Activated naive CD8-positive, alpha-beta T cell treated with anti-CD3 and anti-CD28 coated beads for 36 hours (primary cell): ENCODE data around the gene AIFM2. TPM values are rescaled to one million over a fixed set of nuclear protein-coding genes. Genes with fewer than 3 reads are reported as not detected.
"Not testable (repeated sequence)": the region's sequence is repeated elsewhere in the genome, so short reads cannot be mapped to it uniquely, and the experiment has no call there.

ENCODE experiments used
- DNase-seq: peaks from one replicate; pipeline ENCODE4 v3.0.0; 2021
- H3K27ac Mint-ChIP-seq: one replicate; pipeline ENCODE4 v1.8.0; 2022; ENCODE audit warnings: mild to moderate bottlenecking, moderate library complexity, mixed read lengths
- H3K27me3 Mint-ChIP-seq: one replicate; pipeline ENCODE4 v1.8.0; 2022; ENCODE audit warnings: mild to moderate bottlenecking, mixed read lengths
- H3K36me3 Mint-ChIP-seq: one replicate; pipeline ENCODE4 v1.8.0; 2021; ENCODE audit warnings: mild to moderate bottlenecking, mixed read lengths
- H3K4me1 Mint-ChIP-seq: one replicate; pipeline ENCODE4 v1.8.0; 2021; ENCODE audit warnings: mixed read lengths
- H3K4me3 Mint-ChIP-seq: one replicate; pipeline ENCODE4 v1.8.0; 2022; ENCODE audit warnings: mild to moderate bottlenecking, moderate library complexity, mixed read lengths
- H3K9me3 Mint-ChIP-seq: one replicate; pipeline ENCODE4 v1.8.0; 2022; ENCODE audit warnings: mixed read lengths
- total RNA-seq, 2 experiments: library from RNA; stranded (reverse); gene quantifications; one replicate each; pipeline ENCODE4 v1.2.3, GENCODE V29; 2021

The AIFM2 gene
- total RNA-seq, 2 experiments from 2014 or later = 9.6 to 10.4 TPM

DNA sequence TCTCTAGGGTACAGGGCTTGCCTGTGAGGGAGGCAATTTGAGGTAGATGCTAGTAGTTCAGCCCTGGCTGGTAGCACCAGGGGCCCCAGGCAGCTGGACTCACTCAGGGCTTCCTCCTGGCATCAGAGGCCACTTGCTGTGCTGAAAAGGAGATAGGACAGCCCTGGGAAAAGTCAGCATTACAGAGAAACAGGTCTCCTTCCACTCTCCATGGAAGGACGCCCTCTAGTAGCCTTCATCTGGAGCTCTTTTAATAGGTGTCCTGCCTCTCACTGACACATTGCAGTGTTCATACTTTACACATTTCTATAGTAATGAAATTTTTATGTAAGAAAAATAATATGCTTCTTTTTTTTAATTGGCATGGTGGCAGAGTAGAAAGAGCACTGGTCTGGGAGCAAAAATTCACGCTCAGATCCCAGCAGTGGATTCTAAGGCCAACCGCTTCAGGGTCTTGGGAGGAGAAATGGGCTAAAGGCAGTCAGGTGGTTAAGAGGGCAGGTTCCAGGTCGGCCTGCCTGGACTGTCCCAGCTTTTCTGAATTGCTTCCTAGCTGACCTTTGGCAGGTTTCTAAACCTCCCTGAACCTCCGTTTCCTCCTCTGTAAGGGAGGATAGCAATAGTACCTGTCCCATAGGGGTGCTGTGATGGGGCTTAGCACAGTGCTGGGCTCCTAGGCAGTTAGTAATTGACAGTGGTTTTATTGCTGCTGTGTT is 35.8 kb downstream of the AIFM2 start:
- Mint-ChIP-seq H3K4me3 (no peak overlapping the region), H3K4me1 (peaks cover 43% of the 10 kb centered on the region), H3K9me3 (no peaks in the 10 kb centered on the region), H3K27me3 (no peaks in the 10 kb centered on the region), H3K36me3 (peaks cover 13% of the 10 kb centered on the region), H3K27ac (no peak overlapping the region)
- no peak for DNase-seq

DNA sequence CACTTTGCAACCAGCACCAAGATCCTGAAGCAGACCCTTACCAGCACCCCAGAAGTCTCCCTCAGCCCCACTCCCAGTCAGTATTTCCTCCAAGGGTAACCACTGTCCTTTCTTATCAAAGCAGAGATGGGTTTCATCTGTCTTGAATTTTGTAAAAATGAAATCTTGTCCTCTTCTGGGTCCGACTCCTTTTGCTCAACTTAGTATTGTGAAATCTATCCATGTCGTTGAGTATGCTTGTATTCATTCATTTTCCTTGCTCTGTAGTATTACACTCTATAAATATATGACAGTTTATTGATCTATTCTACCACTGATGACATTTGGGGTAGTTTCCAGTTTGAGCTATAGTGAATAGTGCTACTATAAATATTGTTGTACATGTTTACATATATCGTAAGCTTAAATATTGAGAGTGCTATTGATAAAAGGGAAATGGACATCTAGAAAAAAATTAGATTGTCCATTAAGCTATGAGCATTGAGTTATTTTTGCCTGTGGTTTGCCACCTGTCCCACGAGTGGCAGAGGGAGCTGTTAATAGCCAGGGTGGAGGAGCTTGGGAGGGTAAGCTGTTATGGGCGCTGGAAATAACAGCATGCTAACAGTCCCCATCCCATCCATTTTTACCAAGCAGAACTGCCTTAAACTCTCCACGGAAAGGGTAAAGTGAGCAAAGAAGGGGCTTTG is 36.5 kb downstream of the AIFM2 start:
- Mint-ChIP-seq H3K27me3 (no peaks in the 10 kb centered on the region), H3K9me3 (no peaks in the 10 kb centered on the region), H3K4me1 (peaks cover 47% of the 10 kb centered on the region), H3K27ac (no peak overlapping the region), H3K4me3 (no peak overlapping the region), H3K36me3 (peaks cover 8% of the 10 kb centered on the region)
- DNase-seq = no peak

DNA sequence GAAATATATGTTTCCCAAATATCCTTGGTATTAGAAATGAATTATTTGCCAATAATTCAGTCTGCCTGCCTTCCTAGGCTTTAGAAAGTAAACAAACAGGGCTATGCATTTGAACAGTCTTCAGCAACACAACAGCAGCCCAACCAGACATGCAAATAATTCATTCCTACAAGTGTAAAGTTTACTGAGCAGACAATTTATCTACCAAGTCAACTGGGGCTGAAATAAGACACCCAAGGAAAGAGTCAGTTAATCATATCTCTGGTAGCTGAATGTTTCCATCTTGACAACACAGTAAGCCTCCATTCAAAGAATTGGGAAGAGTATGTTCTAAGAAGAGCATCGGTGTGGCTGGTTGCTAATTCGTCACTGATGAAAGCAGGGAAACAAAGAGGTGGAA is 38.4 kb downstream of the AIFM2 start:
- Mint-ChIP-seq H3K27ac (no peak overlapping the region), H3K4me3 (no peak overlapping the region), H3K4me1 (peaks cover 45% of the 10 kb centered on the region), H3K36me3 (peaks cover 6% of the 10 kb centered on the region), H3K27me3 (no peaks in the 10 kb centered on the region), H3K9me3 (no peaks in the 10 kb centered on the region)
- DNase-seq = no peak

DNA sequence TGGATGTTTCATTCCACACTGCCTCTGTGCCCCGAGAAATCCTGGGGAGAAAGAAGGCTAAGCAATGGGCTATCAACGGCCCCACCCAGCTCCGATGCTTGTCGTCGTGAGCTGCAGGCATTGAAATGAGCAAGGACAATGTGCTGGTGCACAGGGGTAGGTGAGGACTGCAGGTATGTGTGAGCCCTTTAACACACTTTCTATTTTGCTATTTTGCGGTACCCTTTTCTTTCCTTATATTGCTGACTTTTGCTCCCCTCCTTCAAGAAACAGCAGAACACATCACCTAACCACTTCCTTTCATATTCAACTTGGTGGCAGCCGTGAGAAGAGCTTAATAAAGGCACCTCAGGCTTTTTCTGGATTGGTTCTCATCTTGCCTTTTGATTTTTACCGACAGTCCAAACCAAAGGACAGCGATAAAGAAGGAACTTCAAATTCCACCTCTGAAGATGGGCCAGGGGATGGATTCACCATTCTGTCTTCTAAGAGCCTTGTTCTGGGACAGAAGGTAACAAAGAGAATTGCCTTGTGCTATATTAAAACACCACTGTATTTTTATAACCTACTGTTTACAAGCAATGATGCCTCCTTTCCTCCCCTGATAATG is 39.2 kb downstream of the AIFM2 start:
- no peaks in the 10 kb centered on the region for H3K9me3 Mint-ChIP-seq
- H3K36me3 Mint-ChIP-seq = peaks cover 6% of the 10 kb centered on the region
- peak overlapping the region; percentile 85 for H3K4me3 Mint-ChIP-seq
- DNase-seq = peak; percentile 14
- H3K27me3 Mint-ChIP-seq = no peaks in the 10 kb centered on the region
- H3K27ac Mint-ChIP-seq = peak overlapping the region; percentile 96
- peaks cover 42% of the 10 kb centered on the region for H3K4me1 Mint-ChIP-seq

DNA sequence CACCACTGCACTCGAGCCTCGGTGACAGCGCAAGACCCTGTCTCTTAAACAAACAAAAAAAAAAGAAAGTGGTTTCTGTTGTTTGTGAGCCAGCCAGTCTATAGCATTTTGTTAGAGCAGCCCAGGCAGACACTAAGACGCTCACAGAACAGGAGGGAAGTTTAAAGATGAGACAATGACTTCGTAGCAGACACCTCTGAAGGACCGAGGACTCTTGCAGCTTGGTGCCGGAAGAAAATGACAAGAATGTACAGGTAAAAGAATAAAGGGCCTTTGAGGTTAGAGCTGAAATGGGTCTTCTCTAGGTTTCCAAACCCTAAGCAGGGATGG is 40.3 kb downstream of the AIFM2 start:
- no peak for DNase-seq
- Mint-ChIP-seq H3K4me3 (peak overlapping the region; percentile 85), H3K4me1 (peaks cover 41% of the 10 kb centered on the region)

DNA sequence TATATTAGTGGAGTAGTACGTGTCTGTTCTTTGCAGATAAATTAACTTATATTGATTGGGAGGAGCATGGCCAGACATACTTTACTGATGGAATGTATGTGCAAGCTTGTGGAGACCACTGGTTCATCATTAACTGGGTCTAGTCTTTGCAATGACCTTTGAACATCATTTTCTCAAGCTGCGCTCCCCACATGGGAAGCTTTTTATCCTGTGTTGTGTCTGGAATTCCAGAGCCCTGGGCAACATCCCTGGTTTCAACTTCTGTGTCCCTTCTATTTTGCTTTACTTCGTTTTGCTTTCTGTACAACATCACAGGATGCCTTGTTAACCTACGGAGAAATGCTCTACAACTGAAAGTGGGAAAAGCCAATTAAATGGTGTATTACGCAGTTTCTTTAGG is 41.7 kb downstream of the AIFM2 start:
- no peak overlapping the region for H3K4me3 Mint-ChIP-seq
- H3K27ac Mint-ChIP-seq = no peak overlapping the region
- no peaks in the 10 kb centered on the region for H3K9me3 Mint-ChIP-seq
- H3K36me3 Mint-ChIP-seq = peaks cover 6% of the 10 kb centered on the region
- no peaks in the 10 kb centered on the region for H3K27me3 Mint-ChIP-seq
- H3K4me1 Mint-ChIP-seq = peaks cover 36% of the 10 kb centered on the region
- DNase-seq = no peak

More for the DNA sequence above, 40.3 kb downstream of the AIFM2 start:
- no peaks in the 10 kb centered on the region for H3K27me3 Mint-ChIP-seq
- peaks cover 6% of the 10 kb centered on the region for H3K36me3 Mint-ChIP-seq
- no peaks in the 10 kb centered on the region for H3K9me3 Mint-ChIP-seq
- peak overlapping the region; percentile 96 for H3K27ac Mint-ChIP-seq

DNA sequence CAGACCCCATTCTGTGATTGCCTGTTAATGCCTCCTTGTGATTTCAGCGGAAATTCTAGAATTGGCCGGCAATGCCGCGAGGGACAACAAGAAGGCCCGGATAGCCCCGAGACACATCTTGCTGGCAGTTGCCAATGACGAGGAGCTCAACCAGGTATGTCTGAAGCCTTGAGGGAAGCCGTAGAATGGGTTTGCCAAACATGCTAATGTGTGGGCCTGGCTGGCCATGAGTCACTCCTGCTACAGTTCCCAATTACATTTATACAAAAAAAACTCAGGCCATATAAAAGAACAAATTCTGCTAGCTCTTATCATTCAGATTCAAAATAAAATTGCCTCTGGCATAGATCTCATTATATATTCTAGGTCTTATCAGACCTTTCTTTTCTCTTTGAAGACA is 42.6 kb downstream of the AIFM2 start:
- Mint-ChIP-seq H3K9me3 (no peaks in the 10 kb centered on the region), H3K4me3 (no peak overlapping the region), H3K27me3 (no peaks in the 10 kb centered on the region), H3K36me3 (peaks cover 6% of the 10 kb centered on the region), H3K4me1 (peaks cover 30% of the 10 kb centered on the region), H3K27ac (peak overlapping the region; percentile 9)
- DNase-seq = no peak

DNA sequence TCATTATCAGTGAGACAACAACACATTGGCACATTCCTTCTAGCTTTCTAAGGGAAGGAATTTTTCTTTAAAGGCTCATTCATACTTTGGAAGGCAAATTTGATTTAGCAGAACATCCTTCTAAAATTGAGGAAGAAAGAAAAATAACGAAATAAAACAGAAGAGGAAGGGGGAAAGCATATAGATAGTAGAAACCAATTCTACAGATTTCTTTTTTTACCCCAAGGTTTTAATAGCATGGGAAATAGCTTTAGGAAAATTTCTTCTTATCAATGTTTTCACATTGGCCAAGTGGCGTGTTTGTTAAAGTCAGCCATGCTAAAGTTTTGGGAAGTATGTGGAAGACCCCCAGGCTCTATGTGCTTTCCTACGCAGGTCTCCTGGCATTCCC is 44.3 kb downstream of the AIFM2 start:
- no peak overlapping the region for H3K27ac Mint-ChIP-seq
- no peaks in the 10 kb centered on the region for H3K9me3 Mint-ChIP-seq
- no peak for DNase-seq
- no peak overlapping the region for H3K4me3 Mint-ChIP-seq
- no peaks in the 10 kb centered on the region for H3K27me3 Mint-ChIP-seq
- H3K4me1 Mint-ChIP-seq = peaks cover 18% of the 10 kb centered on the region
- H3K36me3 Mint-ChIP-seq = no peaks in the 10 kb centered on the region

DNA sequence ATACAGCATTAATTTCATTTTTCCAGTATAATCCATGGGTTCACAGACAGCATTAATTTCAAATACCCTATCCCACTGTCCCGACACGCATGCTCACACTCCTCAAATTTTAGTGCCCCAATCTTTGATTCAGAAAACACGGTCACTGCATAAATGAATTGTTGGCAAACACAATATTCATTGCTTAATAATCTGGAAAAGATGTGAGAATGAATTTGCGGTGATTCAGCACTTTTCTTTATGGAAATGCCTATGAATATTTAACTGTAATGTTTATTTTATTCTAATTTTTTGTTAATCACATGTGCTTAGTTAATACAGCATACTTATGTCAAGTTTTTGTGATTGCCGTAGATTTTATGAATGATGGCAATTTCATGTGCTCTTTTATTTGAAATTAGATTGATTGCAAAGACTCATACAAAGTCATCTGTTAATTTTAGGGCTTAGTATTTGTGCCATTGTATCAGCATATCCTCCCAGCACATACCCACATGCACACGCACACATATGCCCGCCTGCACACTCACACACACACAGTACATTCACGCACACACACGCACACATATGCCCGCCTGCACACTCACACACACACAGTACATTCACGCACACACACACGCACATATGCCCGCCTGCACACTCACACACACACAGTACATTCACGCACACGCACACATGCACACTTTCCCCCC is 44.9 kb downstream of the AIFM2 start:
- no peak overlapping the region for H3K27ac Mint-ChIP-seq
- no peaks in the 10 kb centered on the region for H3K36me3 Mint-ChIP-seq
- no peak for DNase-seq
- no peaks in the 10 kb centered on the region for H3K9me3 Mint-ChIP-seq
- peaks cover 13% of the 10 kb centered on the region for H3K4me1 Mint-ChIP-seq
- H3K27me3 Mint-ChIP-seq = no peaks in the 10 kb centered on the region
- no peak overlapping the region for H3K4me3 Mint-ChIP-seq

DNA sequence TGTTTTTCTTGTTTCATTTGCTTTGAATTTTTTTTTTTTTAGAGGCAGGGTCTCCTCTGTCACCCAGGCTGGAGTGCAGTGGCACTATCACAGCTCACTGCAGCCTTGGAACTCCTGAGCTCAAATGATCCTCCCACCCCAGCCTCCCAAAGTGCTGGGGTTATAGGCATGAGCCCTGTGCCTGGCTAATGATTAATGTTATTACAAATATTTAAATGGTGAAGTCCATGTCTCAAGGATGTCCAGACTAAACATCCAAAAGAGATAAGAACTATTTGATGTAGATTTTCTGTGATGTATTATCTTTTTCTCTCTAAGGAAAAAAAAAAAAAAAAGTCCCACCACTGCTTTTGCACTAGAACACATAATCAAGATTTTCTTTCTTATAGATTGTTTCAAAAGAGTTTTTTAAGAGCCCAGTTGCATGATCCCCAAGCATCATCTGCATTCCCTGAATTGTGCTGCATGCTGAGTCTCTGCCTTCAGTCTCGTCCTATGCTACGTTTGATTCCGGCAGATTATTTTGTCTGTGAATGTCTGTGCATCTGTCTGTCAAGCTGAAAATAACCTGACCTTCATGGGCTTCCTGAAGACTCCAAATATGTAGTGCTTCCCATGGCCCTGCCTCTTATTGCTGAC is 46.5 kb downstream of the AIFM2 start:
- DNase-seq = no peak
- Mint-ChIP-seq H3K36me3 (no peaks in the 10 kb centered on the region), H3K27me3 (no peaks in the 10 kb centered on the region), H3K9me3 (no peaks in the 10 kb centered on the region), H3K4me3 (no peak overlapping the region), H3K4me1 (no peaks in the 10 kb centered on the region), H3K27ac (no peak overlapping the region)

DNA sequence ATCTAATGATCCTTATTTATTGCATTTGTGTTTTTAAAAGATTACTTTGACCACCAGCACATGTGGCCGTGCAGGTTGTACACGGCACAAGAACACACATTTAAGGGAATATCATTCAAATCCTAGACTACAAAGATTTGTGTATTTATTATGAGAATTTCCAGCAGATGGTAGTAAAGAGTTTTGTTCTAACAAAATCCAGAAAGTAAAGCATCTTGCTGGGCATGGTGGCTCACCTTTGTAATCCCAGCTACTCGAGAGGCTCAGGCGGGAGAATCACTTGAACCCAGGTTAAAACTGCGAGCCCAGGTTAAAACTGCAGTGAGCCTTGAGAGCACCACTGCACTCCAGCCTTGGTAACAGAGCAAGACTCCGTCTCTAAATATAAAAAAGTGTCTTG is 48.4 kb downstream of the AIFM2 start:
- H3K36me3 Mint-ChIP-seq = no peaks in the 10 kb centered on the region
- H3K4me1 Mint-ChIP-seq = no peaks in the 10 kb centered on the region
- no peak overlapping the region for H3K4me3 Mint-ChIP-seq
- no peaks in the 10 kb centered on the region for H3K27me3 Mint-ChIP-seq
- no peak overlapping the region for H3K27ac Mint-ChIP-seq
- no peak for DNase-seq
- no peaks in the 10 kb centered on the region for H3K9me3 Mint-ChIP-seq

DNA sequence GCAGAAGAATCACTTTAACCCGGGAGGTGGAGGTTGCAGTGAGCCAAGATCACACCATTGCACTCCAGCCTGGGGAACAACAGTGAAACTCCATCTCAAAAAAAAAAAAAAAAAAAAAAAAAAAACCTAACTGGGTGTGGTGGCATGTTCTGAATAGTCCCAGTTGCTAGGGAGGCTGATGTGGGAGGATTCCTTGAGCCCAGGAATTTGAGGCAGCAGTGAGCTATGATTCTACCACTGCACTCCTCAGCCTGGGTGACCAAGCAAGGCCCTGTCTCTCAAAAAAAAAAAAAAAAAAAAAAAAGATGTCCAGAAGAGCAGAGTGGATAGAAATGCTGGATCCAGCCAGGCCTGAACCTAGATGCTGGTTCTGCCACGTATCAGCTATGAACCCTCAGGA is 51.8 kb downstream of the AIFM2 start:
- not testable (repeated sequence) for H3K36me3 Mint-ChIP-seq, DNase-seq, H3K4me3 Mint-ChIP-seq, H3K9me3 Mint-ChIP-seq, H3K4me1 Mint-ChIP-seq, H3K27me3 Mint-ChIP-seq, H3K27ac Mint-ChIP-seq

DNA sequence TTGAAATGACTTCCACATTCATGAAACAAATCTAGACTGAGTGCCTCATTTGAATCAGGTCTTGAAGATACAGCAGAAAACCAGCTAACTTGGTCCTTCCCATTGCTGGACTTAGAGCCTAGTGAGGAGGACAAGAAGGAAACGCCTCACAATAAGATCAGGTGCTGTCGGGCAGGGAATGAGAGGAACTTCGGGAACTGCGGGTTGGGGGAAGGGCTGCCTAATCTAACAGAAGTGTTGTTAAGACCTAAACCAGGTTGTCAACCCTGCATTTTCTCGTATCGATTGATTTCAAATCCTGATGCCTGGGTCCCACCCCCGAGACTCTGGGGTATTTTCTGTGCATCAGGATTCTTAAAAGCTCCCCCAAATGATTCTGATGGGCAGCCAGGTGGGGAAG is 53.7 kb downstream of the AIFM2 start:
- DNase-seq = no peak
- H3K4me1 Mint-ChIP-seq = no peaks in the 10 kb centered on the region
- H3K4me3 Mint-ChIP-seq = no peak overlapping the region
- H3K27ac Mint-ChIP-seq = no peak overlapping the region
- no peaks in the 10 kb centered on the region for H3K36me3 Mint-ChIP-seq
- no peaks in the 10 kb centered on the region for H3K27me3 Mint-ChIP-seq
- H3K9me3 Mint-ChIP-seq = no peaks in the 10 kb centered on the region

DNA sequence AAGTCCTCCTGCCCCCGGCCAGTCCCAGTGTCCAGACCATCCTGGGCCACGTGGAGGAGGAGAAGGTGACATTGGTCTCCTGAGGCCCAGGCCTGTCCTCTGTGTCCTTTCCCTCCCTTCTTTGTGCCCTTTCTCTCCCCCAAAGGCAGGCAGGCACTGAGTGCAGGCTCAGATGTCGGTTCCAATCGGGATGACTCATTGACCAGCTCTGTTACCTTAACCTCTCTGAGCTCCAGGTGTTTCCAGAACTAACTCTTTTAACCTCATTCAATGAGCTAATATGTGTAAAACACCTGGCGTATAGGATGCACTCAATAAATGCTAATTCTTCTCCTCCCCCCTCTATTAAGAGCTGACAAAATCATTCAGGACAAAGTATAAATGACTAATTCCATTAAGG is 54.3 kb downstream of the AIFM2 start:
- H3K4me3 Mint-ChIP-seq = no peak overlapping the region
- no peak for DNase-seq
- H3K27me3 Mint-ChIP-seq = no peaks in the 10 kb centered on the region
- no peaks in the 10 kb centered on the region for H3K9me3 Mint-ChIP-seq
- H3K4me1 Mint-ChIP-seq = no peaks in the 10 kb centered on the region
- H3K27ac Mint-ChIP-seq = no peak overlapping the region
- no peaks in the 10 kb centered on the region for H3K36me3 Mint-ChIP-seq

DNA sequence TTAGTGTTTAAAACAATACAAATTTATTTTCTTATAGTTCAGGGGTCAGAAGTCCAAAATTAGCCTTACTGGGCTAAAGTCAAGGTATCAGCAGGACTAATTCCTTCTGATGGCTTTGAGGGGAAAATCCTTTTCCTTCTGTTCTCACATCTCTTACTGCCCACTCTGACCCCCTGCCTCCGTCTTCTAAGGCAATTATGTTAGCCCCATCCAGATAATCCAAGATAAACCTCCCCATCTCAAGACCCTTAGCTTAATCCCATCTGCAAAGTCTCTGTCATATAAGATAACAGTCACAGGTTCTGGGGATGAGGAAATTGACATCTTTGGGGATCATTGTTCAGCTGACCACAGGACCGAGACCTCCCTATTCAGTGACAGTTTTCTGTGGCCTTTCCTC is 57.7 kb downstream of the AIFM2 start:
- H3K4me1 Mint-ChIP-seq = no peaks in the 10 kb centered on the region
- no peaks in the 10 kb centered on the region for H3K36me3 Mint-ChIP-seq
- no peak overlapping the region for H3K27ac Mint-ChIP-seq
- no peaks in the 10 kb centered on the region for H3K27me3 Mint-ChIP-seq
- no peak for DNase-seq
- no peak overlapping the region for H3K4me3 Mint-ChIP-seq
- H3K9me3 Mint-ChIP-seq = no peaks in the 10 kb centered on the region
